ENCODE results near the gene IMMP2L. TPM values are rescaled to one million over a fixed set of nuclear protein-coding genes. Genes with fewer than 3 reads are reported as not detected.

Gene IMMP2L
- total RNA-seq, 2 donors from 2014 or later, result 10.5 to 17.4 TPM

GRCh38 chr7:111239437-111239836 is 322.9 kb downstream of the IMMP2L start:
- Histone ChIP-seq H3K4me1 (peaks cover 9% of the 10 kb centered on the region), H3K9me3 (no peaks in the 10 kb centered on the region), H3K4me3 (no peak overlapping the region), H3K27ac (peak overlapping the region in 1 of 4 donors; percentile 45), H3K27me3 (no peaks in the 10 kb centered on the region), H3K36me3 (replicated peaks in 1 of 2; ENCODE audit: insufficient read depth in 1 of 2, low read depth in 2 of 2) (no peaks in the 10 kb centered on the region)
- DNase-seq (no peak), ATAC-seq (no peak)
- TF ChIP-seq POLR2A (IDR thresholded peaks at IDR 0.05), result no peak
- TF ChIP-seq CTCF (IDR thresholded peaks at IDR 0.05), result no peak
- intact Hi-C loops (cut with DNase I), result no loop called here
- WGBS, 2 donors, result 20 to 54% methylated on average over 1 of the region's 1 CpG

- H3K27ac ChIP-seq, result peak overlapping the region in 3 of 4 donors; percentile 29 to 45 (median 45)
- peak; percentile 27 for ATAC-seq
- H3K27me3 ChIP-seq, result no peaks in the 10 kb centered on the region
- no peak for TF ChIP-seq CTCF (IDR thresholded peaks at IDR 0.05)
- no peak for TF ChIP-seq POLR2A (IDR thresholded peaks at IDR 0.05)
- H3K4me1 ChIP-seq, result peaks cover 9% of the 10 kb centered on the region
- no peak for DNase-seq
- no peak overlapping the region for H3K4me3 ChIP-seq
- H3K36me3 ChIP-seq (replicated peaks in 1 of 2; ENCODE audit: insufficient read depth in 1 of 2, low read depth in 2 of 2), result no peaks in the 10 kb centered on the region
- 49 to 63% methylated on average over 1 of the region's 1 CpG for WGBS, 2 donors
- no peaks in the 10 kb centered on the region for H3K9me3 ChIP-seq
- intact Hi-C loops (cut with DNase I), result no loop called here
These were observed 323.4 kb downstream of the IMMP2L start for GRCh38 chr7:111238886-111239285.

- DNase-seq, result no peak
- intact Hi-C loops (cut with DNase I), result no loop called here
- Histone ChIP-seq H3K4me3 (no peak overlapping the region), H3K27me3 (no peaks in the 10 kb centered on the region), H3K27ac (no peak overlapping the region), H3K4me1 (peaks cover 9% of the 10 kb centered on the region), H3K9me3 (no peaks in the 10 kb centered on the region), H3K36me3 (replicated peaks in 1 of 2; ENCODE audit: insufficient read depth in 1 of 2, low read depth in 2 of 2) (no peaks in the 10 kb centered on the region)
- TF ChIP-seq POLR2A (IDR thresholded peaks at IDR 0.05) (no peak), CTCF (IDR thresholded peaks at IDR 0.05) (no peak)
- no peak for ATAC-seq
These were observed 326.6 kb downstream of the IMMP2L start for GRCh38 chr7:111235709-111236108.

GRCh38 chr7:111232249-111233084 is 329.8 kb downstream of the IMMP2L start:
- intact Hi-C loops (cut with DNase I), result no loop called here
- H3K4me1 ChIP-seq, result no peaks in the 10 kb centered on the region
- no peak for DNase-seq
- no peak for TF ChIP-seq POLR2A (IDR thresholded peaks at IDR 0.05)
- no peak for TF ChIP-seq CTCF (IDR thresholded peaks at IDR 0.05)
- no peak overlapping the region for H3K27ac ChIP-seq
- H3K36me3 ChIP-seq (replicated peaks in 1 of 2; ENCODE audit: insufficient read depth in 1 of 2, low read depth in 2 of 2), result no peaks in the 10 kb centered on the region
- WGBS, 2 donors, result 78 to 86% methylated on average over 3 of the region's 3 CpGs
- no peaks in the 10 kb centered on the region for H3K9me3 ChIP-seq
- H3K4me3 ChIP-seq, result no peak overlapping the region
- ATAC-seq, result no peak
- H3K27me3 ChIP-seq, result no peaks in the 10 kb centered on the region

GRCh38 chr7:111229916-111230315 is 332.4 kb downstream of the IMMP2L start:
- Histone ChIP-seq H3K27me3 (no peaks in the 10 kb centered on the region), H3K4me3 (no peak overlapping the region), H3K4me1 (no peaks in the 10 kb centered on the region), H3K9me3 (no peaks in the 10 kb centered on the region), H3K36me3 (replicated peaks in 1 of 2; ENCODE audit: insufficient read depth in 1 of 2, low read depth in 2 of 2) (no peaks in the 10 kb centered on the region), H3K27ac (no peak overlapping the region)
- WGBS, 2 donors, result 74 to 82% methylated on average over 2 of the region's 2 CpGs
- intact Hi-C loops (cut with DNase I), result no loop called here
- no peak for ATAC-seq
- TF ChIP-seq POLR2A (IDR thresholded peaks at IDR 0.05), result no peak
- no peak for TF ChIP-seq CTCF (IDR thresholded peaks at IDR 0.05)
- no peak for DNase-seq

Data from body of pancreas (tissue), 4 donors.